Activated B cell treated with CpG ODN at 0.5 μM for 24 hours (primary cell): Measurements from ENCODE around the gene PRICKLE2. TPM values are rescaled to one million over a fixed set of nuclear protein-coding genes. Genes with fewer than 3 reads are reported as not detected.

ENCODE experiments used
- ATAC-seq: fragments of 200-7000 bp; cut with Tn5 transposase; one replicate; pipeline ENCODE4 v1.10.0; 2021; ENCODE audit warnings: low read depth, mild to moderate bottlenecking, moderate library complexity
- CTCF ChIA-PET: fragments of 350-600 bp; sonication (Branson Sonifier 250); formaldehyde crosslinking; loops from one replicate; lab custom pipeline; 2021; ENCODE audit warnings: antibody characterized with exemption; lab: Charles Lee
- POLR2A ChIA-PET: fragments of 350-600 bp; sonication (Branson Sonifier 250); formaldehyde crosslinking; loops from one replicate; lab custom pipeline; 2021; ENCODE audit warnings: antibody characterized with exemption; lab: Charles Lee
- DNase-seq: peaks from one replicate; pipeline ENCODE4 v3.0.0; 2022
- H3K27ac Mint-ChIP-seq: one replicate; pipeline ENCODE4 v1.8.0; 2020; ENCODE audit warnings: mixed read lengths
- H3K27me3 Mint-ChIP-seq: one replicate; pipeline ENCODE4 v1.8.0; 2021; ENCODE audit warnings: mixed read lengths
- H3K36me3 Mint-ChIP-seq: one replicate; pipeline ENCODE4 v1.8.0; 2021; ENCODE audit warnings: low read depth, mixed read lengths
- H3K4me1 Mint-ChIP-seq: one replicate; pipeline ENCODE4 v1.8.0; 2021; ENCODE audit warnings: mixed read lengths
- H3K4me3 Mint-ChIP-seq: one replicate; pipeline ENCODE4 v1.8.0; 2020; ENCODE audit warnings: mild to moderate bottlenecking, mixed read lengths
- H3K9me3 Mint-ChIP-seq: one replicate; pipeline ENCODE4 v1.8.0; 2020; ENCODE audit warnings: mixed read lengths
- intact Hi-C: fragments of 100-400 bp; cut with micrococcal nuclease; formaldehyde crosslinking; loops from one replicate; pipeline ENCODE4 v1.15.1; 2024
- total RNA-seq: library from RNA; stranded (reverse); gene quantifications from 2 replicates; pipeline ENCODE4 v1.2.3, GENCODE V29; 2022
- TF ChIP-seq, protein P1 (sequence below): fragments of 200-600 bp; IDR thresholded peaks from one replicate; pipeline ENCODE4 v1.8.0; 2022; ENCODE audit warnings: antibody characterized with exemption, mild to moderate bottlenecking

PRICKLE2 gene
- total RNA-seq, 1 donor from 2014 or later: 0.33 TPM

DNA sequence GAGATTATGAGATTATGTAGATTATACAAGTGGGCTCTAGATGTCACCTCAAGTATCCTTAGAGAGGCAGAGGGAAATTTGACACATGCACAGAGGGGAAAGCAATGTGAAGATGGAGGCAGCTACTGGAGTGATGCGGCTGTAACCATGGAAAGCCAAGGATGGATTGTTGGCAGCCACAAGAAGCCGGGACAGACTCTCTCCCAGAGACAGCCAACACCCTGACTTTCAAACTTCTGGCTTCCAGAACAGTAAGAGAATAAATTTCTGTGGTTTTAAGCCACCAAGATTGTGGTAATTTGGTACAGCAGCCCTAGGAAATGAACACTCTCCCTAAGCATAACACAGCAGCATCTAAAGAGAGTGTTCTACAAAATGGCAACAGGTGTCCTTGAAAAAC is 34.4 kb upstream of the PRICKLE2 start:
- TF ChIP-seq, protein P1, sequence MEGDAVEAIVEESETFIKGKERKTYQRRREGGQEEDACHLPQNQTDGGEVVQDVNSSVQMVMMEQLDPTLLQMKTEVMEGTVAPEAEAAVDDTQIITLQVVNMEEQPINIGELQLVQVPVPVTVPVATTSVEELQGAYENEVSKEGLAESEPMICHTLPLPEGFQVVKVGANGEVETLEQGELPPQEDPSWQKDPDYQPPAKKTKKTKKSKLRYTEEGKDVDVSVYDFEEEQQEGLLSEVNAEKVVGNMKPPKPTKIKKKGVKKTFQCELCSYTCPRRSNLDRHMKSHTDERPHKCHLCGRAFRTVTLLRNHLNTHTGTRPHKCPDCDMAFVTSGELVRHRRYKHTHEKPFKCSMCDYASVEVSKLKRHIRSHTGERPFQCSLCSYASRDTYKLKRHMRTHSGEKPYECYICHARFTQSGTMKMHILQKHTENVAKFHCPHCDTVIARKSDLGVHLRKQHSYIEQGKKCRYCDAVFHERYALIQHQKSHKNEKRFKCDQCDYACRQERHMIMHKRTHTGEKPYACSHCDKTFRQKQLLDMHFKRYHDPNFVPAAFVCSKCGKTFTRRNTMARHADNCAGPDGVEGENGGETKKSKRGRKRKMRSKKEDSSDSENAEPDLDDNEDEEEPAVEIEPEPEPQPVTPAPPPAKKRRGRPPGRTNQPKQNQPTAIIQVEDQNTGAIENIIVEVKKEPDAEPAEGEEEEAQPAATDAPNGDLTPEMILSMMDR: no peak
- ATAC-seq (no peak), DNase-seq (no peak)
- Mint-ChIP-seq H3K27me3 (peaks cover 13% of the 10 kb centered on the region), H3K27ac (no peak overlapping the region), H3K4me1 (no peaks in the 10 kb centered on the region), H3K36me3 (no peaks in the 10 kb centered on the region), H3K9me3 (no peaks in the 10 kb centered on the region), H3K4me3 (no peak overlapping the region)
- ChIA-PET POLR2A (no interaction called here), CTCF (no interaction called here)
- intact Hi-C loops: no loop called here

DNA sequence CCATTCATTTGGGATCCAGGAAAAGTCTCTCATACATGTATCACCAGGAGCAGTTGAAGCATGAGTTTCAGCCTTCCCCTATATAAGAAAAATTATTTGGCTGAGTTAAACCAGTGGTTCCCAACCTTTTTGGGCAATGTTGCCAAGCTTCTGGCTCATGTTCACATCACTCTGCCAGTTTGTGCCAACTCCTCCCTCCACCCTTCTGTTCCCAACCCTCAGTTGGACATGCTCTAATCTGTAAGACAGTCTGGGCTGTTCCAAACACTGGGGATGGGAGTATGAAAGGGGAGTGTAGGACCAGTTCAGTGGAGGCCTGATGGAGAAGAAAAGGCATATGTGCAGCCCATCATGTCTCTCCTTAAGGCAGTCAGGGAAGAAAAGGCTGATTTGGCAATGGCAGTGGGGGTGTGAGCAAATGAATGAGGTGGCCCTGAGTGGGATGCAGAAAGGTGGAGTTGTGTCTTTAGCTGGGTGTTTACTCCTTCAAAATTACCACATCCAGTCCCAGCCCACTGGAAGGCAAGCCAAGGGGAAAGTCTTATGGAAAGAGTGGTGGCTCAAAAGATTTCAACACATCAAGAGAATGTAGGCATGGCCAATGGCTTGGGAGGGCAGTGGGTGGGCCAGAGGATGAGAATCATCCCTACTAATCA is 32.0 kb upstream of the PRICKLE2 start:
- no peak overlapping the region for H3K4me3 Mint-ChIP-seq
- ChIA-PET CTCF (no interaction called here), POLR2A (no interaction called here)
- H3K4me1 Mint-ChIP-seq: no peaks in the 10 kb centered on the region
- H3K27ac Mint-ChIP-seq: no peak overlapping the region
- intact Hi-C loops: no loop called here
- TF ChIP-seq, protein P1: no peak
- no peaks in the 10 kb centered on the region for H3K36me3 Mint-ChIP-seq
- peaks cover 6% of the 10 kb centered on the region for H3K27me3 Mint-ChIP-seq
- H3K9me3 Mint-ChIP-seq: no peaks in the 10 kb centered on the region
- no peak for ATAC-seq
- DNase-seq: no peak

DNA sequence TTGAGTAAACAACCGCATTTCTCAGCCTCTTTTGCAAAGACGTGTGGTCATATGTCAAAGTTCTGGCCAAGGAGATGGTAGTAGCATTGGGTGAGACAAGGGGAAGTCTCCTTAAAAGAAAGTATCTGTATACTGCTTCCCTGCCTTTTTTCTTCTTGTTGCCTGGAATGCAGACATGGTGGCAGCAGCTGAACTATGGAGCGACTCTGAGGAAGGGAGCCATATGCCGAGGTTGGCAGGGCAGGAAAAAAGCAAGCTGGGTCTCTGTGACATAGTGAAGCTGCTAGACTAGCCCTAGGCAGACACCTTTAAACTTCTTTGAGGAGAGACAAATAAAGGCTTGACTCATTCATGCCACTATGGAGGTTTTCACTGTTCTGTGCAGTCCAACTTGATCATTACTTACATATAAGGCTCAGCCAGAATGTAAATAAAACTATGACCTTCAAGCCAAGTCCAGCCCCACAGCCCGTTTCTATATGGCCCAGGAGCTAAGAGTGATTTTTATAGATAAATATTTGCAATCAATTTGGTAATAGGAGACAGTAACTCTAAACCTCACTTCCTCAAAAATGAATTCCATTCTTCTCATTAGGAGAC is 30.6 kb upstream of the PRICKLE2 start:
- TF ChIP-seq, protein P1: no peak
- H3K36me3 Mint-ChIP-seq: no peaks in the 10 kb centered on the region
- ChIA-PET CTCF (no interaction called here), POLR2A (no interaction called here)
- intact Hi-C loops: no loop called here
- no peaks in the 10 kb centered on the region for H3K9me3 Mint-ChIP-seq
- H3K27ac Mint-ChIP-seq: no peak overlapping the region
- DNase-seq (no peak), ATAC-seq (no peak)
- no peak overlapping the region for H3K4me3 Mint-ChIP-seq
- H3K4me1 Mint-ChIP-seq: no peaks in the 10 kb centered on the region
- H3K27me3 Mint-ChIP-seq: peaks cover 2% of the 10 kb centered on the region

DNA sequence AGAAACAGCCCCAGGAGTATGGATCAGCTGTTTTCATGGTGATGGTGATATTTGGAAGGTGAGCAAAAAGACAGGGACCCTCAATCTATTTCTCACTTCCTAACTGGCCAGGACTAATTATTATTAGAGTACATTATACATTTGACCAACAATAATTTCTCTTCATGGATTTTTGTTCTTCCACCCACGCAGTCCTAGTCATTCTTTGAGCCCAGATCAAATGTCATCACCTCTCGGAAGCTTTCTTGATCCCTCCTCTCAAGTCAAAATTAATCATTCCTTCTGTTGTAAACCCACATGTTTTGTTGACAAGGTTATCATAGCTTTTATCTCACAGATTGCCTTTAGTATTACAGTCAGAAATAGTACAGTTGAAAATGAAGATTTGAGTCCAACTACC is 29.2 kb upstream of the PRICKLE2 start:
- Mint-ChIP-seq H3K27me3 (peaks cover 2% of the 10 kb centered on the region), H3K4me1 (no peaks in the 10 kb centered on the region), H3K4me3 (no peak overlapping the region), H3K36me3 (no peaks in the 10 kb centered on the region), H3K9me3 (no peaks in the 10 kb centered on the region), H3K27ac (no peak overlapping the region)
- DNase-seq: no peak
- ChIA-PET CTCF (no interaction called here), POLR2A (no interaction called here)
- intact Hi-C loops: no loop called here
- no peak for ATAC-seq
- TF ChIP-seq, protein P1: no peak

DNA sequence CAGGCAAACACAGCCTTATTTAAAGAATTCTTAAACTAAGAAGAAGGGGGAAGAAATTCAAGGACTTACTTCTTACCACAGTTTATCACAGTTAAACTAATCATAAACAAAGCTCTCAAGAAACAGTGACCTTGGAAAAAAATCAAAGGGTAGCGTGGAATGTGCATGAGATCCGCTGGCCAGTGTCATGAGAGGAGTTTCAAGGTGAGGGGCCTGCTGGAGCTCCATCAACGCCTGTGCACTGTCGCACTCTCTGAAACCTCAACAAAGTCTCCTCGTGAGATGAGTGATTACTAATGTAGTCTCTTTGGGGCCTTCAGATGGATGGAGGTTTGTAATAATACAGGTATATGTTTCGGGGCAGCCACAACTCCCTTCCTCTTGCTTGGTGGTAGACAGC is 28.4 kb upstream of the PRICKLE2 start:
- DNase-seq: no peak
- no peaks in the 10 kb centered on the region for H3K36me3 Mint-ChIP-seq
- ChIA-PET CTCF (no interaction called here), POLR2A (no interaction called here)
- no peaks in the 10 kb centered on the region for H3K9me3 Mint-ChIP-seq
- intact Hi-C loops: no loop called here
- no peak for ATAC-seq
- H3K4me3 Mint-ChIP-seq: no peak overlapping the region
- TF ChIP-seq, protein P1: no peak
- no peaks in the 10 kb centered on the region for H3K4me1 Mint-ChIP-seq
- H3K27ac Mint-ChIP-seq: no peak overlapping the region
- H3K27me3 Mint-ChIP-seq: peaks cover 2% of the 10 kb centered on the region
